Neural progenitor cell (in vitro differentiated cells): Measurements from ENCODE around the gene EPHA4. TPM values are rescaled to one million over a fixed set of nuclear protein-coding genes. Genes with fewer than 3 reads are reported as not detected.
A peak's percentile ranks its signal among the peaks of the same experiment; 100 is the strongest.

Experiments used
- DNase-seq: peaks from one replicate; pipeline ENCODE4 v3.0.0-alpha.2; 2016; ENCODE audit warnings: low spot score
- H2AFZ ChIP-seq: fragments of 200-600 bp; sonication (generic); replicated peaks from 2 replicates; pipeline ENCODE4 v1.6.1; 2016; ENCODE audit warnings: antibody characterized with exemption
- H3F3A ChIP-seq: fragments of 200-600 bp; sonication (generic); 2 replicates; pipeline ENCODE4 v1.6.1; 2016; ENCODE audit warnings: antibody characterized with exemption, low read depth
- H3K27ac ChIP-seq: fragments of 200-600 bp; sonication (generic); 2 replicates; pipeline ENCODE4 v1.5.1; 2016; ENCODE audit warnings: mild to moderate bottlenecking
- H3K27me3 ChIP-seq: fragments of 200-600 bp; sonication (generic); 2 replicates; pipeline ENCODE4 v1.6.1; 2016; ENCODE audit warnings: mild to moderate bottlenecking, moderate library complexity
- H3K36me3 ChIP-seq: fragments of 200-600 bp; sonication (generic); 2 replicates; pipeline ENCODE4 v1.5.1; 2016
- H3K4me1 ChIP-seq: fragments of 200-600 bp; sonication (generic); 2 replicates; pipeline ENCODE4 v1.6.1; 2016; ENCODE audit warnings: mixed run types
- H3K4me2 ChIP-seq: fragments of 200-600 bp; sonication (generic); 2 replicates; pipeline ENCODE4 v1.6.1; 2016
- H3K4me3 ChIP-seq: fragments of 200-600 bp; sonication (generic); 2 replicates; pipeline ENCODE4 v1.5.1; 2016
- H3K79me2 ChIP-seq: fragments of 200-600 bp; sonication (generic); 2 replicates; pipeline ENCODE4 v1.6.1; 2016; ENCODE audit warnings: low read depth
- H3K9ac ChIP-seq: fragments of 200-600 bp; sonication (generic); 2 replicates; pipeline ENCODE4 v1.6.1; 2016
- H3K9me3 ChIP-seq: fragments of 200-600 bp; sonication (generic); 2 replicates; pipeline ENCODE4 v1.5.1; 2016; ENCODE audit warnings: low read depth
- H4K20me1 ChIP-seq: fragments of 200-600 bp; sonication (generic); 2 replicates; pipeline ENCODE4 v1.6.1; 2016; ENCODE audit warnings: low read depth
- H3K27ac Mint-ChIP-seq: 3 replicates; pipeline ENCODE4 v1.8.0; 2021; ENCODE audit warnings: mixed read lengths
- H3K27me3 Mint-ChIP-seq: 2 replicates; pipeline ENCODE4 v1.8.0; 2022; ENCODE audit warnings: low read depth, mild to moderate bottlenecking, inconsistent platforms, moderate library complexity, mixed read lengths; ENCODE audit not compliant: insufficient read depth
- H3K36me3 Mint-ChIP-seq: 3 replicates; pipeline ENCODE4 v1.8.0; 2021; ENCODE audit warnings: mixed read lengths
- H3K4me1 Mint-ChIP-seq: 3 replicates; pipeline ENCODE4 v1.8.0; 2021; ENCODE audit warnings: mixed read lengths
- H3K4me3 Mint-ChIP-seq: 3 replicates; pipeline ENCODE4 v1.8.0; 2021; ENCODE audit warnings: mild to moderate bottlenecking, moderate library complexity, mixed read lengths
- H3K9me3 Mint-ChIP-seq: 3 replicates; pipeline ENCODE4 v1.8.0; 2020; ENCODE audit warnings: mixed read lengths
- CTCF ChIP-seq: fragments of 200-600 bp; sonication (generic); IDR thresholded peaks from 2 replicates; pipeline ENCODE4 v1.5.1; 2017; ENCODE audit warnings: antibody characterized with exemption, mild to moderate bottlenecking
- EZH2 ChIP-seq: fragments of 200-600 bp; sonication (generic); IDR thresholded peaks from 2 replicates; pipeline ENCODE4 v1.6.1; 2017; ENCODE audit warnings: antibody characterized with exemption, mild to moderate bottlenecking, moderate library complexity
- EZH2phosphoT487 ChIP-seq: fragments of 200-600 bp; sonication (generic); IDR thresholded peaks from 2 replicates; pipeline ENCODE4 v1.6.1; 2017; ENCODE audit warnings: antibody characterized with exemption
- total RNA-seq: library from RNA; depleted of rRNA; stranded (reverse); fragments of >200 nt; gene quantifications from 2 replicates; pipeline ENCODE4 v1.2.3, GENCODE V29; 2015; ENCODE audit warnings: low replicate concordance

Gene EPHA4
- total RNA-seq, 1 donor from 2014 or later, result 323 TPM

GRCh38 chr2:221605751-221606240 is 33.7 kb upstream of the EPHA4 start:
- Histone ChIP-seq H3K4me3 (no peak overlapping the region), H3K9ac (no peak overlapping the region), H3F3A (no peaks in the 10 kb centered on the region), H3K27ac (no peak overlapping the region), H3K36me3 (no peaks in the 10 kb centered on the region), H3K27me3 (no peaks in the 10 kb centered on the region), H3K4me1 (peaks cover 34% of the 10 kb centered on the region), H4K20me1 (no peaks in the 10 kb centered on the region), H2AFZ (peak overlapping the region; percentile 1), H3K79me2 (no peaks in the 10 kb centered on the region), H3K9me3 (no peaks in the 10 kb centered on the region), H3K4me2 (no peak overlapping the region)
- H3K36me3 Mint-ChIP-seq, result no peaks in the 10 kb centered on the region
- H3K9me3 Mint-ChIP-seq, result no peaks in the 10 kb centered on the region
- peak overlapping the region; percentile 0 for H3K27ac Mint-ChIP-seq
- H3K4me3 Mint-ChIP-seq, result no peak overlapping the region
- no peak for TF ChIP-seq CTCF
- TF ChIP-seq EZH2, result no peak
- no peak for TF ChIP-seq EZH2phosphoT487
- peaks cover 62% of the 10 kb centered on the region for H3K4me1 Mint-ChIP-seq
- DNase-seq, result no peak
- peaks cover 6% of the 10 kb centered on the region for H3K27me3 Mint-ChIP-seq

- H3K27ac Mint-ChIP-seq, result no peak overlapping the region
- no peaks in the 10 kb centered on the region for H3K9me3 Mint-ChIP-seq
- no peaks in the 10 kb centered on the region for H3F3A ChIP-seq
- H4K20me1 ChIP-seq, result no peaks in the 10 kb centered on the region
- H3K36me3 ChIP-seq, result no peaks in the 10 kb centered on the region
- no peaks in the 10 kb centered on the region for H3K79me2 ChIP-seq
- no peak overlapping the region for H3K4me3 ChIP-seq
- H3K27ac ChIP-seq, result no peak overlapping the region
- no peaks in the 10 kb centered on the region for H3K9me3 ChIP-seq
- H3K4me1 Mint-ChIP-seq, result peaks cover 52% of the 10 kb centered on the region
- H3K4me2 ChIP-seq, result no peak overlapping the region
- H3K9ac ChIP-seq, result no peak overlapping the region
- H3K36me3 Mint-ChIP-seq, result no peaks in the 10 kb centered on the region
- TF ChIP-seq EZH2 (no peak), CTCF (no peak)
- peaks cover 8% of the 10 kb centered on the region for H3K27me3 Mint-ChIP-seq
- DNase-seq, result no peak
- H3K4me3 Mint-ChIP-seq, result no peak overlapping the region
- H3K27me3 ChIP-seq, result no peaks in the 10 kb centered on the region
- H3K4me1 ChIP-seq, result peaks cover 31% of the 10 kb centered on the region
- H2AFZ ChIP-seq, result no peak overlapping the region
These were observed 30.8 kb upstream of the EPHA4 start for GRCh38 chr2:221602938-221603337.

DNA sequence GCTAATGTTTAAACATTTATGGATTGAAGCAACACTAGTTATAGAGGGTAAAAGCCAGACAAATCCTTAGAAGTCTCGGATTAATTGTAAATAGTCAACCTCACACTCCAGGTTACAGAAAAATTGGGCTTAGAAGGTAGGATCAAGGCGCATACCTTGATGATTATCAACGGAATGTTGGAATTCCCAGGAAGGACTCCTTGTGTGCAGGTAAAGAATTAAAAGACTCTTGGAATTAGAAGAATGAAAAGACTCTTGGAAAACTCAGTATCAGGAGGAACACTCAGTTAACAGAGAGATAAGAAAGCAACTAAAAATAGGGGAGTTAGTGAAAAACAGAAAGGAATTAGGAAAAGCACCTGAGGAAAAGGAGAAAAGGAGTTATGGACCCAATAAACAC is 29.3 kb upstream of the EPHA4 start:
- DNase-seq, result no peak
- Mint-ChIP-seq H3K4me3 (no peak overlapping the region), H3K27me3 (peaks cover 8% of the 10 kb centered on the region), H3K4me1 (peaks cover 39% of the 10 kb centered on the region), H3K27ac (no peak overlapping the region), H3K9me3 (no peaks in the 10 kb centered on the region), H3K36me3 (no peaks in the 10 kb centered on the region)
- Histone ChIP-seq H3K9ac (no peak overlapping the region), H3K27ac (no peak overlapping the region), H3K79me2 (no peaks in the 10 kb centered on the region), H3K36me3 (no peaks in the 10 kb centered on the region), H3K9me3 (no peaks in the 10 kb centered on the region), H2AFZ (no peak overlapping the region), H4K20me1 (no peaks in the 10 kb centered on the region), H3F3A (no peaks in the 10 kb centered on the region), H3K4me3 (no peak overlapping the region), H3K27me3 (no peaks in the 10 kb centered on the region), H3K4me2 (no peak overlapping the region), H3K4me1 (peaks cover 22% of the 10 kb centered on the region)
- TF ChIP-seq EZH2phosphoT487 (no peak), CTCF (no peak), EZH2 (no peak)
